GM12892 (cell line): ENCODE data around the gene LPGAT1.

ENCODE experiments used
- POLR2A ChIP-seq: IDR thresholded peaks from 2 replicates; pipeline ENCODE4 v1.6.1; 2011; ENCODE audit warnings: low read depth, low read length, control low read depth
- POLR2AphosphoS5 ChIP-seq: IDR thresholded peaks from 2 replicates; pipeline ENCODE4 v1.6.1; 2011; ENCODE audit warnings: low read depth, low read length, control low read depth

- TF ChIP-seq POLR2AphosphoS5 (no peak), POLR2A (no peak)
Measured at GRCh38 chr1:211742889-211743529, 87.6 kb downstream of the LPGAT1 start.
